A549 (cell line): ENCODE measurements around the gene PNPLA1.

Experiments used
- BHLHE40 ChIP-seq: IDR thresholded peaks from 2 replicates; pipeline ENCODE4 v1.6.1; 2012; ENCODE audit warnings: low read depth, low read length, inconsistent platforms
- EP300 ChIP-seq, 2 experiments: fragments of >200 bp; sonication (Bioruptor Twin); formaldehyde crosslinking; IDR thresholded peaks; 2 replicates in 1 of 2; 3 replicates in 1 of 2; pipeline ENCODE4 v1.6.1; 2016 to 2017
- ESRRA ChIP-seq: fragments of 150-350 bp; IDR thresholded peaks from 2 replicates; pipeline ENCODE4 v1.6.1; 2014; ENCODE audit warnings: mild to moderate bottlenecking, low read length, borderline replicate concordance
- HDAC2 ChIP-seq: fragments of 200-600 bp; sonication (generic); IDR thresholded peaks from 2 replicates; pipeline ENCODE4 v1.6.1; 2016
- KDM1A ChIP-seq: fragments of 200-600 bp; sonication (generic); IDR thresholded peaks from 2 replicates; pipeline ENCODE4 v1.6.1; 2016; ENCODE audit warnings: low read depth, mild to moderate bottlenecking
- MYC ChIP-seq: IDR thresholded peaks from 2 replicates; pipeline ENCODE4 v1.6.1; 2012; ENCODE audit warnings: mild to moderate bottlenecking, inconsistent platforms, low read length, improper control_type of control experiment, borderline replicate concordance
- RFX5 ChIP-seq: fragments of 450-650 bp; IDR thresholded peaks from 2 replicates; pipeline ENCODE4 v1.7.1; 2014; ENCODE audit warnings: antibody characterized with exemption, mild to moderate bottlenecking, moderate library complexity
- RNF2 ChIP-seq: fragments of 200-600 bp; sonication (generic); IDR thresholded peaks from 2 replicates; pipeline ENCODE4 v1.6.1; 2016; ENCODE audit warnings: low read depth, mild to moderate bottlenecking, antibody characterized with exemption, moderate library complexity, borderline replicate concordance
- TF ChIP-seq, protein P1 (sequence below): fragments of >200 bp; sonication (Bioruptor Twin); formaldehyde crosslinking; IDR thresholded peaks from 3 replicates; pipeline ENCODE4 v1.5.1; 2016
- TF ChIP-seq, protein P2 (sequence below): IDR thresholded peaks from 2 replicates; pipeline ENCODE4 v1.6.1; 2012

DNA sequence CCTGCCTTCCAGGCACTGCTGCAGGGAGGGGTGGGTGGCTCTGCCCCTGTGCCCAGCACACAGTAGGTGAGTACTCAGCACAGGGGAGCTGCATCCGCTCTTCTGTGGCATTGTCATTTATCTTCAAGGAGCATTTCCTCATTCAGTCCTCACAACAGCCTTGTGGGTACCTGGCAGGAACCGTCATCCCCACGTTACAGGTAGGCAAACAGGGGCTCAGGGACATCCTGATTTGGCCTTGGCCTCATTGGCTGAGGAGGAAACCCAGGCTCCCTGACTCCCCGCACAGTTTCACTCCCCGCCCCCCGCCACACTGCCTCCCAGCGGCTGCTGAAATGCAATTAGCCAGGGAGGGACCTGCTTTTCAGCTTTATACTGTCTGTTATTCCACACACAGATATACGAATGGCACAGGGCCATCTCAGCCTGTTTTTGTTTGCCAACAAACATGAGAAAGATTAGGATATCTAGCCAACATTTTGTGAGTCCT, 24.2 kb upstream of the PNPLA1 start:
- no peak for TF ChIP-seq EP300 (IDR thresholded peaks at IDR 0.05)
- TF ChIP-seq, protein P1, sequence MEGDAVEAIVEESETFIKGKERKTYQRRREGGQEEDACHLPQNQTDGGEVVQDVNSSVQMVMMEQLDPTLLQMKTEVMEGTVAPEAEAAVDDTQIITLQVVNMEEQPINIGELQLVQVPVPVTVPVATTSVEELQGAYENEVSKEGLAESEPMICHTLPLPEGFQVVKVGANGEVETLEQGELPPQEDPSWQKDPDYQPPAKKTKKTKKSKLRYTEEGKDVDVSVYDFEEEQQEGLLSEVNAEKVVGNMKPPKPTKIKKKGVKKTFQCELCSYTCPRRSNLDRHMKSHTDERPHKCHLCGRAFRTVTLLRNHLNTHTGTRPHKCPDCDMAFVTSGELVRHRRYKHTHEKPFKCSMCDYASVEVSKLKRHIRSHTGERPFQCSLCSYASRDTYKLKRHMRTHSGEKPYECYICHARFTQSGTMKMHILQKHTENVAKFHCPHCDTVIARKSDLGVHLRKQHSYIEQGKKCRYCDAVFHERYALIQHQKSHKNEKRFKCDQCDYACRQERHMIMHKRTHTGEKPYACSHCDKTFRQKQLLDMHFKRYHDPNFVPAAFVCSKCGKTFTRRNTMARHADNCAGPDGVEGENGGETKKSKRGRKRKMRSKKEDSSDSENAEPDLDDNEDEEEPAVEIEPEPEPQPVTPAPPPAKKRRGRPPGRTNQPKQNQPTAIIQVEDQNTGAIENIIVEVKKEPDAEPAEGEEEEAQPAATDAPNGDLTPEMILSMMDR = no peak
- TF ChIP-seq, protein P2, sequence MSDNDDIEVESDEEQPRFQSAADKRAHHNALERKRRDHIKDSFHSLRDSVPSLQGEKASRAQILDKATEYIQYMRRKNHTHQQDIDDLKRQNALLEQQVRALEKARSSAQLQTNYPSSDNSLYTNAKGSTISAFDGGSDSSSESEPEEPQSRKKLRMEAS = no peak
- no peak for TF ChIP-seq ESRRA
- TF ChIP-seq RFX5 = no peak
- no peak for TF ChIP-seq HDAC2
- no peak for TF ChIP-seq KDM1A
- no peak for TF ChIP-seq RNF2
- TF ChIP-seq BHLHE40 = no peak
- TF ChIP-seq MYC = no peak
